ENCODE measurements around the gene WNT7A. TPM values are rescaled to one million over a fixed set of nuclear protein-coding genes. Genes with fewer than 3 reads are reported as not detected.

Gene WNT7A
- total RNA-seq, 1 experiment from 2014 or later, result not detected

DNA sequence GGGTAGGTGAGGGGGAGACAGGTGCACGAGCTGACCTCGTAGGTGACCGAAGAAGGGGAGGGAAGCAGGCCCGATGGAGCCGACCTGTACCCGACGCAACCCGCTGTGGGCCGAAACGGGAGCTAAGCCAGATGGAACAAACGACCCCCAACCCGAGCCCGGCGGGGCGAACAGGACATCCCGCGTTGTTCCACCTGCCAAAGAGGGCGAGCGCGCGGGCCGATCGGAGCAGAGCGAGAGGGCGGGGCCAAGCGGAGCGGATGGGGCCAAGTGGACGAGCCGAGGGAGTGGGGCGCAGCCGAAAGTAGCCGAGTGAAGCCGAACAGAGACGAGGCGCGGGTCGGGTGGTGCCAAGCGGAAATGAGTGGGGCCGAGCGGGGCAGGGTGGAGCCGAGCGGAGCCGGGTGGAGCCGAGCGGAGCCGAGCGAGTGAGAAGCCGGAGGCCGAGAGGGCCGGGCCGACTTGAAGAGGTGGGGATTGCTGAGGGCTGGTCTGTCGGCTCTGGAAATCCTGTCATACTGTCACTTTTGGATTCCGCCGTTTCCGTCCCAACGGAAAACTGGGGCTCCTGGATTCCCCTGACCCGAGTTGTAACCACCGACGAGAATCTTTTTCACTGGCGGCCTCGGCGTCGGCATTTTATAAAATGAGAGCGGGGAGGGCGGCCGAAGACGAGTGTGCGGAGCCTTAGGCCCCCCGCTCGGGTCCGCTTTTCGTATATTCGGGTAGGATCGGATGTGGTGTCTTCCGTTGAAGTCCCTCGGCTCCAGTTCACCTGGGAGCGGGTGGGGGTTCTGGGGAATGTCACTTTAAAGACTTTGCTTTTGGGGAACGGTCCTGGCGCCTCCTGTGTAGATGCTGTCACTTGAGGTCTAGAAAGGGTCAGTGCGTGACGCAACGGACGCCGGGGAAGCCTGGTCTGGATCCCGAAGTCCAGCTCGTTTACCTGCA, 15.6 kb upstream of the WNT7A start:
- Mint-ChIP-seq H3K4me1 (peaks cover 5 to 9% of the 10 kb centered on the region in 2 experiments), H3K4me3 (peak overlapping the region; percentile 83 to 87)
- no peak overlapping the region for H3T11ph ChIP-seq (ENCODE audit: low read length)

More for the DNA sequence above, 15.6 kb upstream of the WNT7A start:
- no peaks in the 10 kb centered on the region for H4K20me1 ChIP-seq (ENCODE audit: control insufficient read depth, insufficient read depth, insufficient read length)
- H3K27me3 ChIP-seq (ENCODE audit: insufficient read depth, low read length), result peaks cover 11% of the 10 kb centered on the region; the same call in 1 of the 2 replicates
- peaks cover 8% of the 10 kb centered on the region for H3K23me2 ChIP-seq (ENCODE audit: insufficient read length, low read depth, low read length, poor library complexity, severe bottlenecking)
- no peak overlapping the region for H4K91ac ChIP-seq (ENCODE audit: insufficient read length, low read depth, low read length)
- no peak overlapping the region for H2BK120ac ChIP-seq (ENCODE audit: low read depth, low read length, poor library complexity, severe bottlenecking)
- no peak overlapping the region for H3K14ac ChIP-seq (ENCODE audit: insufficient read depth, low read length)
- H3K9ac ChIP-seq (ENCODE audit: extremely low read depth, insufficient read length, low read length), result peak overlapping the region; percentile 23
- no peaks in the 10 kb centered on the region for H3K79me1 ChIP-seq (ENCODE audit: insufficient read depth, low read depth, low read length, poor library complexity, severe bottlenecking)
- no peak overlapping the region for H2AFZ ChIP-seq (ENCODE audit: low read length)
- H3K79me2 ChIP-seq (ENCODE audit: insufficient read depth, low read length), result no peaks in the 10 kb centered on the region
- no peak overlapping the region for H2BK12ac ChIP-seq (ENCODE audit: insufficient read length, low read depth, low read length)
- TF ChIP-seq, protein P1, sequence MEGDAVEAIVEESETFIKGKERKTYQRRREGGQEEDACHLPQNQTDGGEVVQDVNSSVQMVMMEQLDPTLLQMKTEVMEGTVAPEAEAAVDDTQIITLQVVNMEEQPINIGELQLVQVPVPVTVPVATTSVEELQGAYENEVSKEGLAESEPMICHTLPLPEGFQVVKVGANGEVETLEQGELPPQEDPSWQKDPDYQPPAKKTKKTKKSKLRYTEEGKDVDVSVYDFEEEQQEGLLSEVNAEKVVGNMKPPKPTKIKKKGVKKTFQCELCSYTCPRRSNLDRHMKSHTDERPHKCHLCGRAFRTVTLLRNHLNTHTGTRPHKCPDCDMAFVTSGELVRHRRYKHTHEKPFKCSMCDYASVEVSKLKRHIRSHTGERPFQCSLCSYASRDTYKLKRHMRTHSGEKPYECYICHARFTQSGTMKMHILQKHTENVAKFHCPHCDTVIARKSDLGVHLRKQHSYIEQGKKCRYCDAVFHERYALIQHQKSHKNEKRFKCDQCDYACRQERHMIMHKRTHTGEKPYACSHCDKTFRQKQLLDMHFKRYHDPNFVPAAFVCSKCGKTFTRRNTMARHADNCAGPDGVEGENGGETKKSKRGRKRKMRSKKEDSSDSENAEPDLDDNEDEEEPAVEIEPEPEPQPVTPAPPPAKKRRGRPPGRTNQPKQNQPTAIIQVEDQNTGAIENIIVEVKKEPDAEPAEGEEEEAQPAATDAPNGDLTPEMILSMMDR (conservative IDR thresholded peaks at IDR 0.05), result no peak
- no peak overlapping the region for H3K4ac ChIP-seq (ENCODE audit: low read depth, low read length)
- peaks cover 50% of the 10 kb centered on the region for H3K27me3 Mint-ChIP-seq (ENCODE audit: low read depth)
- no peak overlapping the region for H3K27ac ChIP-seq (ENCODE audit: insufficient read length, low read depth, low read length)
- H3K18ac ChIP-seq (ENCODE audit: insufficient read length, low read depth, low read length), result no peak overlapping the region
- no peak overlapping the region for H2BK5ac ChIP-seq (ENCODE audit: insufficient read length, low read length)
- peak; percentile 97 for DNase-seq
- H3K56ac ChIP-seq (ENCODE audit: insufficient read length, low read depth, low read length), result no peak overlapping the region
- H2BK15ac ChIP-seq (ENCODE audit: low read depth, low read length), result no peak overlapping the region
- H3K4me2 ChIP-seq (ENCODE audit: insufficient read depth, insufficient read length, low read length), result peak overlapping the region; percentile 72
- no peak overlapping the region for H4K8ac ChIP-seq (replicated peaks; ENCODE audit: insufficient read length, low read depth, low read length)
- no peak overlapping the region for H4K5ac ChIP-seq (ENCODE audit: insufficient read length, low read depth, low read length)
- no CpG with 5 or more reads among the region's 86 CpGs for WGBS (ENCODE audit: extremely low coverage, insufficient read length, low lambda C conversion rate)
- no peak overlapping the region for H3K23ac ChIP-seq (ENCODE audit: insufficient read length, low read depth, low read length)
- H3K4me1 ChIP-seq (ENCODE audit: insufficient read depth, low read length), result no peaks in the 10 kb centered on the region; the same call in 1 of the 2 replicates
- no peaks in the 10 kb centered on the region; a peak in 1 of 7 replicates for H3K36me3 Mint-ChIP-seq (ENCODE audit: insufficient read depth in 1 of 3, low read depth in 3 of 3)
- no peak overlapping the region for H2BK20ac ChIP-seq (ENCODE audit: low read depth, low read length, poor library complexity, severe bottlenecking)
- H2AK5ac ChIP-seq (ENCODE audit: insufficient read length, low read length), result no peak overlapping the region
- H3K27ac Mint-ChIP-seq, result no peak overlapping the region
- peaks cover 9% of the 10 kb centered on the region for H3K9me3 ChIP-seq (ENCODE audit: control insufficient read depth, low read depth, low read length)
- peaks cover 16 to 18% of the 10 kb centered on the region in 2 experiments for H3K9me3 Mint-ChIP-seq

Measured in H9 (cell line).